GM12878 (cell line): ENCODE data around the gene SETBP1. TPM values are rescaled to one million over a fixed set of nuclear protein-coding genes. Genes with fewer than 3 reads are reported as not detected.
A peak's percentile ranks its signal among the peaks of the same experiment; 100 is the strongest.

ENCODE experiments used
- ATAC-seq: fragments of 200-7000 bp; cut with Tn5 transposase; 3 replicates; pipeline ENCODE4 v1.9.1; 2020; ENCODE audit warnings: mild to moderate bottlenecking, moderate library complexity
- BruUV-seq: library from RNA; stranded (reverse); fragments of 400-500 nt; replicated peaks from 2 replicates; lab custom pipeline; 2021; lab: Mats Ljungman, UMichigan
- CTCF ChIA-PET: fragments of 300-600 bp; sonication (Branson Sonifier 250); formaldehyde crosslinking; extraction: SDS; loops from one replicate; lab custom pipeline; 2021; ENCODE audit warnings: inconsistent platforms; lab: Yijun Ruan, JAX
- POLR2A ChIA-PET: fragments of 350-600 bp; formaldehyde crosslinking; extraction: SDS; loops from one replicate; lab custom pipeline; 2021; ENCODE audit warnings: inconsistent platforms; lab: Charles Lee
- RAD21 ChIA-PET: fragments of 300-600 bp; sonication (Branson Sonifier 250); formaldehyde crosslinking; loops from one replicate; lab custom pipeline; 2023; ENCODE audit warnings: antibody characterized with exemption; ENCODE audit not compliant: unreplicated experiment; lab: Charles Lee
- SMC1A ChIA-PET: fragments of 300-600 bp; sonication (Branson Sonifier 250); formaldehyde crosslinking; loops from one replicate; lab custom pipeline; 2023; ENCODE audit not compliant: unreplicated experiment, uncharacterized antibody; lab: Charles Lee
- DNase-seq: peaks from one replicate; pipeline ENCODE4 v3.0.0-alpha.2; 2011; ENCODE audit warnings: low read depth, low spot score
- FAIRE-seq: peaks from 3 replicates; lab custom pipeline; 2011; peaks lifted over from hg19 to GRCh38; lab: Jason Lieb, UNC
- H2AFZ ChIP-seq: 2 replicates; pipeline ENCODE4 v1.6.0; 2011; ENCODE audit warnings: low read depth, low read length, control low read depth; ENCODE audit not compliant: control insufficient read depth
- H3K27ac ChIP-seq: 2 replicates; pipeline ENCODE4 v1.5.1; 2011; ENCODE audit warnings: control low read depth; ENCODE audit not compliant: control insufficient read depth, insufficient read depth
- H3K27me3 ChIP-seq, 2 experiments: replicated peaks in 1 of 2; 2 replicates each; pipeline versions ENCODE4 v1.6.0 to v1.6.1; 2011; ENCODE audit warnings: low read length in 1 of 2; ENCODE audit not compliant: control insufficient read depth in 2 of 2, insufficient read depth in 2 of 2
- H3K36me3 ChIP-seq, 2 experiments: 2 replicates each; pipeline ENCODE4 v1.5.1; 2011; ENCODE audit warnings: low read length in 1 of 2; ENCODE audit not compliant: control insufficient read depth in 2 of 2, insufficient read depth in 2 of 2
- H3K4me1 ChIP-seq: 2 replicates; pipeline ENCODE4 v1.6.1; 2011; ENCODE audit warnings: mild to moderate bottlenecking, low read length, moderate library complexity, mixed read lengths; ENCODE audit not compliant: control insufficient read depth, insufficient read depth
- H3K4me2 ChIP-seq: 2 replicates; pipeline ENCODE4 v1.6.0; 2011; ENCODE audit warnings: control low read depth; ENCODE audit not compliant: control insufficient read depth, insufficient read depth
- H3K4me3 ChIP-seq: fragments of 200-600 bp; sonication (generic); 2 replicates; pipeline ENCODE4 v1.5.1; 2016
- H3K79me2 ChIP-seq: 2 replicates; pipeline ENCODE4 v1.6.0; 2011; ENCODE audit warnings: low read length; ENCODE audit not compliant: control insufficient read depth, insufficient read depth
- H3K9ac ChIP-seq: 2 replicates; pipeline ENCODE4 v1.8.0; 2011; ENCODE audit warnings: low read length, control low read depth, mixed read lengths; ENCODE audit not compliant: control insufficient read depth, insufficient read depth
- H3K9me3 ChIP-seq: replicated peaks from 3 replicates; pipeline ENCODE4 v1.5.1; 2011; ENCODE audit warnings: mild to moderate bottlenecking, low read length; ENCODE audit not compliant: control insufficient read depth, insufficient read depth
- H4K20me1 ChIP-seq: 2 replicates; pipeline ENCODE4 v1.6.0; 2011; ENCODE audit not compliant: control insufficient read depth, insufficient read depth
- ATF7 ChIP-seq: fragments of 450-650 bp; IDR thresholded peaks from 2 replicates; pipeline ENCODE4 v1.6.1; 2016; ENCODE audit warnings: low read depth, mild to moderate bottlenecking
- CBX5 ChIP-seq: sonication (generic); IDR thresholded peaks from 2 replicates; pipeline ENCODE4 v1.6.1; 2016; ENCODE audit warnings: low read depth, moderate library complexity, mild to moderate bottlenecking, inconsistent platforms
- CHD4 ChIP-seq: fragments of 200-600 bp; sonication (generic); IDR thresholded peaks from 2 replicates; pipeline ENCODE4 v1.6.1; 2016; ENCODE audit warnings: mild to moderate bottlenecking
- DPF2 ChIP-seq: fragments of 450-650 bp; IDR thresholded peaks from 2 replicates; pipeline ENCODE4 v1.6.1; 2017; ENCODE audit warnings: mild to moderate bottlenecking
- IKZF2 ChIP-seq, 2 experiments: fragments of 450-650 bp; IDR thresholded peaks; 2 replicates each; pipeline ENCODE4 v1.6.1; 2017; ENCODE audit warnings: mild to moderate bottlenecking in 2 of 2, moderate library complexity in 2 of 2
- JUNB ChIP-seq: IDR thresholded peaks from 2 replicates; pipeline ENCODE4 v1.6.1; 2016; ENCODE audit warnings: antibody characterized with exemption, mild to moderate bottlenecking
- MEF2B ChIP-seq: fragments of 450-650 bp; IDR thresholded peaks from 2 replicates; pipeline ENCODE4 v1.6.1; 2018; ENCODE audit warnings: mild to moderate bottlenecking, moderate library complexity; ENCODE audit not compliant: partially characterized antibody, poor library complexity, severe bottlenecking
- MLLT1 ChIP-seq: fragments of 450-650 bp; IDR thresholded peaks from 2 replicates; pipeline ENCODE4 v1.6.1; 2016; ENCODE audit warnings: mild to moderate bottlenecking
- MTA2 ChIP-seq: fragments of 450-650 bp; IDR thresholded peaks from 2 replicates; pipeline ENCODE4 v1.6.1; 2016; ENCODE audit warnings: low read depth, mild to moderate bottlenecking, moderate library complexity
- NBN ChIP-seq: fragments of 450-650 bp; IDR thresholded peaks from 2 replicates; pipeline ENCODE4 v1.6.1; 2016
- NFIC ChIP-seq: IDR thresholded peaks from 2 replicates; pipeline ENCODE4 v1.6.1; 2012; ENCODE audit warnings: low read depth, mild to moderate bottlenecking, inconsistent platforms, low read length, moderate library complexity
- PKNOX1 ChIP-seq: fragments of 450-650 bp; IDR thresholded peaks from 2 replicates; pipeline ENCODE4 v1.6.1; 2016; ENCODE audit warnings: mild to moderate bottlenecking
- RUNX3 ChIP-seq: IDR thresholded peaks from 2 replicates; pipeline ENCODE4 v1.6.1; 2012; ENCODE audit warnings: low read length, inconsistent platforms
- SMC3 ChIP-seq: IDR thresholded peaks from 2 replicates; pipeline ENCODE4 v1.6.1; 2011; ENCODE audit warnings: low read length, improper control_type of control experiment, borderline replicate concordance
- SPI1 ChIP-seq: IDR thresholded peaks from 2 replicates; pipeline ENCODE4 v1.6.1; 2011; ENCODE audit warnings: low read depth, mild to moderate bottlenecking, low read length, moderate library complexity, borderline replicate concordance; ENCODE audit not compliant: insufficient read depth
- SREBF2 ChIP-seq: IDR thresholded peaks from 2 replicates; pipeline ENCODE4 v1.6.1; 2012; ENCODE audit warnings: mild to moderate bottlenecking, low read length
- WGBS: methylation state at CpG from one replicate; pipeline ENCODE4 v1.1.6; 2016; ENCODE audit warnings: low lambda C conversion rate; ENCODE audit not compliant: insufficient replicate concordance, insufficient coverage; ENCODE audit errors: missing lambda C conversion rate; 5-methylcytosine and 5-hydroxymethylcytosine counted together
- in situ Hi-C: fragments of 300-500 bp; cut with MboI; formaldehyde crosslinking; loops from 9 replicates; pipeline ENCODE4 v1.14.3; 2018; ENCODE audit warnings: mixed read lengths
- intact Hi-C: fragments of 100-400 bp; cut with micrococcal nuclease; formaldehyde crosslinking; loops from one replicate; pipeline ENCODE4 v1.14.2; 2022; ENCODE audit not compliant: unreplicated experiment
- polyA plus RNA-seq, 11 experiments: library from polyadenylated mRNA; depleted of rRNA in 4 of 11; unstranded in 6 of 11; stranded (reverse) in 5 of 11; fragments of >200 nt; fragmentation: Nextera tagmentation in 4 of 11; fragmentation: Illumina TruSeq in 1 of 11; extraction: Ambion mirVana in 4 of 11; extraction: Trizol in 1 of 11; gene quantifications; 1 replicate in 1 of 11; 2 replicates in 10 of 11; pipeline versions ENCODE4 v1.2.1 to v1.2.3, GENCODE V29; 2011 to 2016; ENCODE audit warnings: inconsistent platforms in 2 of 11, missing spikeins in 2 of 11, low read depth in 1 of 11
- total RNA-seq, 4 experiments: library from RNA; depleted of rRNA in 3 of 4; stranded (reverse); fragments of >200 nt in 3 of 4; fragmentation: Illumina TruSeq in 1 of 4; extraction: Trizol in 1 of 4; gene quantifications; 2 replicates each; pipeline versions ENCODE4 v1.2.1 to v1.2.3, GENCODE V29; 2013 to 2021

The SETBP1 gene
- total and polyA plus RNA-seq, 10 of the 15 experiments (the other 5 are each of a cell fraction or from before 2014, with no cell fraction given), result 0.99 to 29.7 (median 8.3) TPM

- ChIA-PET POLR2A (interaction anchor here (1.0 to 3.3 kb wide), 3 partner anchors 8 to 59 kb away, joined by 3 to 10 read pairs (median 3); no protein-coding TSS in a partner anchor), CTCF (interaction anchor here (1.0 to 2.1 kb wide), 3 partner anchors 10 to 136 kb away, joined by 3 to 6 read pairs (median 5); no protein-coding TSS in a partner anchor), RAD21 (interaction anchor here (1.1 to 2.0 kb wide), 6 partner anchors 20 to 136 kb away, joined by 3 to 6 read pairs (median 5); no protein-coding TSS in a partner anchor), SMC1A (interaction anchor here (0.6 to 5.1 kb wide), 8 partner anchors 12 to 205 kb away, joined by 3 to 43 read pairs (median 4); no protein-coding TSS in a partner anchor)
- no peak overlapping the region for H3K27ac ChIP-seq
- H3K4me3 ChIP-seq, result no peak overlapping the region
- FAIRE-seq, result no peak
- 8% methylated on average over 7 of the region's 7 CpGs for WGBS
- no TSS peak for BruUV-seq
- H3K36me3 ChIP-seq, result no peaks in the 10 kb centered on the region; a peak in 1 of 4 replicates
- H3K79me2 ChIP-seq, result no peaks in the 10 kb centered on the region
- H3K4me2 ChIP-seq, result no peak overlapping the region
- peak; percentile 76 for ATAC-seq
- no peaks in the 10 kb centered on the region for H3K9me3 ChIP-seq
- peak; percentile 39; the same call in 1 of the 2 replicates for TF ChIP-seq JUNB
- TF ChIP-seq SREBF2, result no peak
- TF ChIP-seq IKZF2 (IDR thresholded peaks at IDR 0.05), result peak; percentile 48 to 58; a peak in 3 of 4 replicates
- peak; percentile 61; the same call in 1 of the 2 replicates for TF ChIP-seq NFIC
- no peak for TF ChIP-seq CBX5
- peak; percentile 47; the same call in 1 of the 2 replicates for TF ChIP-seq MTA2
- peak; percentile 78 for TF ChIP-seq SPI1
- peak; percentile 56; the same call in 1 of the 2 replicates for TF ChIP-seq NBN
- TF ChIP-seq CHD4, result no peak
- TF ChIP-seq MLLT1, result peak; percentile 64; the same call in 1 of the 2 replicates
- TF ChIP-seq RUNX3, result peak; percentile 63; the same call in 1 of the 2 replicates
- peak; percentile 16 for TF ChIP-seq MEF2B
- TF ChIP-seq ATF7, result 0 out of 2 replicates have a peak, but pooled peaks have one; percentile 15
- TF ChIP-seq SMC3, result no peak
- TF ChIP-seq PKNOX1, result 0 out of 2 replicates have a peak, but pooled peaks have one; percentile 35
- TF ChIP-seq DPF2, result 0 out of 2 replicates have a peak, but pooled peaks have one; percentile 46
- in situ Hi-C loops (no loop called here), intact Hi-C loops (no loop called here)
- H3K9ac ChIP-seq, result no peak overlapping the region
- no peak overlapping the region for H2AFZ ChIP-seq
- H3K27me3 ChIP-seq, result no peaks in the 10 kb centered on the region
- peaks cover 13% of the 10 kb centered on the region for H3K4me1 ChIP-seq
- no peaks in the 10 kb centered on the region for H4K20me1 ChIP-seq
- DNase-seq, result no peak
These were observed 138.1 kb downstream of the SETBP1 start for GRCh38 chr18:44818668-44819403.
